ENCODE data around the gene TGFB3. TPM values are rescaled to one million over a fixed set of nuclear protein-coding genes. Genes with fewer than 3 reads are reported as not detected.

Gene TGFB3
- total and polyA plus RNA-seq, 2 of the 13 experiments (the other 11 are each of a cell fraction or from before 2014, with no cell fraction given), result 1.4 to 2.5 TPM

DNA sequence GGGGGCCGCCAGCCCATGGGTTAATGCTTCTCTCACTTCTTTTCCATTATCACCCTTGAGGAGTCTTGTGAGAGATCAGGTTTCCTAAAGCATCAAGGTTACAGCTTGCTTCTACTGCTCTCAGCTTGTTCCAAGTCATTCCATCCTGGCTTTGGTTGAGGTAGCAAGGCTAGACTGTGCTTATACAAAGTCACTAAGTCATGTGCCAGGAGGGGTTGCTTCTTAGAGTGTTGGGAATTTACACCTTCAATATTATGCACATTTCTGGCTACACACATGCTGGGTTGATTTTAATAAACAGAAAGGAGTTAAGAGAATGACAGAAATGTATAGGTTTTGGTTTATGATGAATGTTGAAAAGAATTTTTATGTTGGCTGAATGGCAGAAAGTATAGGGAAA is 25.6 kb upstream of the TGFB3 start:
- DNase-seq (ENCODE audit: low spot score), result no peak
- ATAC-seq, result no peak
- Histone ChIP-seq H3K27ac (ENCODE audit: extremely low read length, insufficient read depth, low read length) (no peak overlapping the region), H2AFZ (ENCODE audit: low read length) (no peak overlapping the region), H4K20me1 (ENCODE audit: insufficient read depth, low read length) (no peaks in the 10 kb centered on the region), H3K36me3 (replicated peaks in 1 of 2; ENCODE audit: control insufficient read depth in 1 of 2, insufficient read depth in 2 of 2, low read length in 2 of 2) (no peaks in the 10 kb centered on the region), H3K9me3 (ENCODE audit: low read length) (no peaks in the 10 kb centered on the region), H3K4me1 (ENCODE audit: insufficient read depth, low read length) (no peaks in the 10 kb centered on the region), H3K4me2 (ENCODE audit: low read depth, low read length) (no peak overlapping the region), H3K27me3 (ENCODE audit: control insufficient read depth in 1 of 2, insufficient read depth in 2 of 2, low read length in 2 of 2) (no peaks in the 10 kb centered on the region; a peak in 1 of 5 replicates), H3K79me2 (ENCODE audit: insufficient read depth, low read length) (no peaks in the 10 kb centered on the region), H3K9ac (ENCODE audit: insufficient read depth, low read depth, low read length) (no peak overlapping the region), H3K4me3 (replicated peaks in 1 of 3; ENCODE audit: insufficient read depth in 1 of 3, low read depth in 2 of 3, low read length in 3 of 3) (no peak overlapping the region)
- TF ChIP-seq GMEB1 (CRISPR knock-in tag; IDR thresholded peaks at IDR 0.05; ENCODE audit: borderline replicate concordance) (no peak), ZNF790 (CRISPR knock-in tag; IDR thresholded peaks at IDR 0.05; ENCODE audit: borderline replicate concordance) (no peak), ZNF749 (CRISPR knock-in tag; IDR thresholded peaks at IDR 0.05; ENCODE audit: borderline replicate concordance) (no peak), ZNF234 (CRISPR knock-in tag; conservative IDR thresholded peaks at IDR 0.05) (no peak), CREB3 (CRISPR knock-in tag; IDR thresholded peaks at IDR 0.05) (no peak)
- CTCF ChIA-PET (ENCODE audit: low intra/inter-chr PET ratio, low total read pairs), result no interaction called here
- no TSS peak for BruUV-seq (replicated peaks)
- POLR2A ChIA-PET, result no interaction called here
- intact Hi-C loops (cut with micrococcal nuclease; ENCODE audit: unreplicated experiment) (no loop called here), in situ Hi-C loops (cut with HindIII; ENCODE audit: extremely low pct_ligation_motif_present, low pct_unique_long_range_greater_than_20kb) (no loop called here)
- FAIRE-seq, result no peak
- WGBS (ENCODE audit: low lambda C conversion rate), result 0% methylated on average over 1 of the region's 1 CpG

DNA sequence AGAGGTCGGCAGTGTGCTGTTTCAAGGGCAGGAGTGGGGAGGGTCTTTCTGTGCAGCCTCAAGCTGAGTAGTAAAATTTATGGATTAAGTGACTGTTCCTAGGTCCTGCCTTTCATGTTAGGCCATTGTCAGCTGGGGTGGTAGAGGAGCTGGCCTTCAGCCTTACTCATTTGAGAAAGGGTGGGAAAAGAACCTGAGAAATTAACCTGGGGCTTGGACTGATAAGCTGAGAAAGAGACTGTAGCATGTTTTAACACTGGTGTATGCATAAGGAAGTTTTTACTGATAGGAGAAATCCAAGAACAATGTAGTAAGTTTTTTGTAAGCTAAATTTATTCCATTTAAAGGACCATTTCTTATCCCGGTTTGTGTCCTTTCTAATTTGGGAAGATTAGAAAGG is 24.5 kb upstream of the TGFB3 start:
- H2AFZ ChIP-seq (ENCODE audit: low read length), result no peak overlapping the region
- no peaks in the 10 kb centered on the region; a peak in 1 of 5 replicates for H3K27me3 ChIP-seq (ENCODE audit: control insufficient read depth in 1 of 2, insufficient read depth in 2 of 2, low read length in 2 of 2)
- no peak overlapping the region for H3K4me3 ChIP-seq (replicated peaks in 1 of 3; ENCODE audit: insufficient read depth in 1 of 3, low read depth in 2 of 3, low read length in 3 of 3)
- WGBS (ENCODE audit: low lambda C conversion rate), result 39% methylated on average over 2 of the region's 2 CpGs
- no peaks in the 10 kb centered on the region for H3K36me3 ChIP-seq (replicated peaks in 1 of 2; ENCODE audit: control insufficient read depth in 1 of 2, insufficient read depth in 2 of 2, low read length in 2 of 2)
- no peak for FAIRE-seq
- TF ChIP-seq, protein P1, sequence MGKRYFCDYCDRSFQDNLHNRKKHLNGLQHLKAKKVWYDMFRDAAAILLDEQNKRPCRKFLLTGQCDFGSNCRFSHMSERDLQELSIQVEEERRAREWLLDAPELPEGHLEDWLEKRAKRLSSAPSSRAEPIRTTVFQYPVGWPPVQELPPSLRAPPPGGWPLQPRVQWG (CRISPR knock-in tag; IDR thresholded peaks at IDR 0.05; ENCODE audit: borderline replicate concordance, low read depth), result no peak
- TF ChIP-seq HOMEZ (CRISPR knock-in tag; IDR thresholded peaks at IDR 0.05; ENCODE audit: low read depth) (no peak), THRA (CRISPR knock-in tag; IDR thresholded peaks at IDR 0.05; ENCODE audit: borderline replicate concordance) (no peak)
- TF ChIP-seq, protein P2, sequence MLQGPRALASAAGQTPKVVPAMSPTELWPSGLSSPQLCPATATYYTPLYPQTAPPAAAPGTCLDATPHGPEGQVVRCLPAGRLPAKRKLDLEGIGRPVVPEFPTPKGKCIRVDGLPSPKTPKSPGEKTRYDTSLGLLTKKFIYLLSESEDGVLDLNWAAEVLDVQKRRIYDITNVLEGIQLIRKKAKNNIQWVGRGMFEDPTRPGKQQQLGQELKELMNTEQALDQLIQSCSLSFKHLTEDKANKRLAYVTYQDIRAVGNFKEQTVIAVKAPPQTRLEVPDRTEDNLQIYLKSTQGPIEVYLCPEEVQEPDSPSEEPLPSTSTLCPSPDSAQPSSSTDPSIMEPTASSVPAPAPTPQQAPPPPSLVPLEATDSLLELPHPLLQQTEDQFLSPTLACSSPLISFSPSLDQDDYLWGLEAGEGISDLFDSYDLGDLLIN (CRISPR knock-in tag; IDR thresholded peaks at IDR 0.05; ENCODE audit: borderline replicate concordance), result no peak
- in situ Hi-C loops (cut with HindIII; ENCODE audit: extremely low pct_ligation_motif_present, low pct_unique_long_range_greater_than_20kb), result no loop called here
- ATAC-seq, result no peak
- no peak overlapping the region for H3K9ac ChIP-seq (ENCODE audit: insufficient read depth, low read depth, low read length)
- no peaks in the 10 kb centered on the region for H3K9me3 ChIP-seq (ENCODE audit: low read length)
- intact Hi-C loops (cut with micrococcal nuclease; ENCODE audit: unreplicated experiment), result no loop called here
- ChIA-PET CTCF (ENCODE audit: low intra/inter-chr PET ratio, low total read pairs) (no interaction called here), POLR2A (no interaction called here)
- H4K20me1 ChIP-seq (ENCODE audit: insufficient read depth, low read length), result no peaks in the 10 kb centered on the region
- H3K27ac ChIP-seq (ENCODE audit: extremely low read length, insufficient read depth, low read length), result no peak overlapping the region
- H3K79me2 ChIP-seq (ENCODE audit: insufficient read depth, low read length), result no peaks in the 10 kb centered on the region
- no peak for DNase-seq (ENCODE audit: low spot score)
- no peak overlapping the region for H3K4me2 ChIP-seq (ENCODE audit: low read depth, low read length)
- no TSS peak for BruUV-seq (replicated peaks)
- no peaks in the 10 kb centered on the region for H3K4me1 ChIP-seq (ENCODE audit: insufficient read depth, low read length)
